GM20000 (cell line): ENCODE measurements around the gene NF2.
A peak's percentile ranks its signal among the peaks of the same experiment; 100 is the strongest.
"Not testable (repeated sequence)": the region's sequence is repeated elsewhere in the genome, so short reads cannot be mapped to it uniquely, and the experiment has no call there.

Experiments
- DNase-seq: peaks from one replicate; pipeline ENCODE4 v3.0.0; 2012; ENCODE audit warnings: low spot score
- CTCF ChIP-seq: IDR thresholded peaks from 2 replicates; pipeline ENCODE4 v1.5.1; 2012; ENCODE audit warnings: mild to moderate bottlenecking, control low read depth; ENCODE audit errors: extremely low read depth, missing control alignments

The NF2 gene

GRCh38 chr22:29603358-29604075, at the start of gene NF2:
Gene NF2, plus strand, starts transcription at chr22:29603633. Its CDS starts 366 bp downstream, at chr22:29603999.
- peak; percentile 99 for DNase-seq
- no peak for TF ChIP-seq CTCF

GRCh38 chr22:29555065-29555644, 48.3 kb upstream of the NF2 start:
- TF ChIP-seq CTCF = no peak
- no peak for DNase-seq

- TF ChIP-seq CTCF = no peak
- no peak for DNase-seq
Measured at GRCh38 chr22:29559030-29559429, 44.4 kb upstream of the NF2 start.

GRCh38 chr22:29559853-29560252, 43.6 kb upstream of the NF2 start:
- no peak for DNase-seq
- TF ChIP-seq CTCF = no peak

- TF ChIP-seq CTCF = no peak
- DNase-seq = no peak
Measured at GRCh38 chr22:29563652-29564460, 39.6 kb upstream of the NF2 start.

GRCh38 chr22:29566513-29566912, 36.9 kb upstream of the NF2 start:
- DNase-seq = not testable (repeated sequence)

- TF ChIP-seq CTCF = no peak
- no peak for DNase-seq
Measured at GRCh38 chr22:29567338-29567737, 36.1 kb upstream of the NF2 start.
